Cardiac fibroblast (primary cell): ENCODE results near the gene EGFL6.

Source experiments
- DNase-seq, 2 donors: peaks; one replicate each; pipeline versions ENCODE4 v3.0.0 to v3.0.0-alpha.2; 2010; ENCODE audit warnings: low read depth in 2 of 2
- H3K4me3 ChIP-seq, 2 donors: replicated peaks in 1 of 2; 1 replicate in 1 of 2; 2 replicates in 1 of 2; pipeline ENCODE4 v1.5.1; 2011; ENCODE audit warnings: low read depth in 2 of 2, low read length in 2 of 2, mild to moderate bottlenecking in 2 of 2, moderate library complexity in 1 of 2
- CTCF ChIP-seq: IDR thresholded peaks from one replicate; pipeline ENCODE4 v1.5.1; 2011; ENCODE audit warnings: low read depth, mild to moderate bottlenecking, low read length, inconsistent platforms

Gene EGFL6

GRCh38 chrX:13569479-13570260, at the start of gene EGFL6:
TSS of gene EGFL6 (plus strand) at chrX:13569601. CDS start at chrX:13569862, 261 bp downstream.
- no peak for TF ChIP-seq CTCF
- DNase-seq = no peak
- no peak within 1 kb of the TSS for H3K4me3 ChIP-seq

GRCh38 chrX:13520351-13520750, 49.0 kb upstream of the EGFL6 start:
- DNase-seq = no peak
- TF ChIP-seq CTCF = no peak
- H3K4me3 ChIP-seq = no peak overlapping the region

GRCh38 chrX:13520936-13521335, 48.5 kb upstream of the EGFL6 start:
- no peak for TF ChIP-seq CTCF
- H3K4me3 ChIP-seq = no peak overlapping the region
- peak in 1 of 2 donors; percentile 40 for DNase-seq

- no peak for DNase-seq
- TF ChIP-seq CTCF = no peak
- no peak overlapping the region for H3K4me3 ChIP-seq
These were observed 46.6 kb upstream of the EGFL6 start for GRCh38 chrX:13522811-13523210.

GRCh38 chrX:13533726-13534125, 35.7 kb upstream of the EGFL6 start:
- DNase-seq = peak; percentile 27 to 38
- H3K4me3 ChIP-seq = no peak overlapping the region
- TF ChIP-seq CTCF = no peak

- DNase-seq = no peak
- no peak for TF ChIP-seq CTCF
These were observed 33.8 kb upstream of the EGFL6 start for GRCh38 chrX:13535376-13536165.

More at GRCh38 chrX:13535376-13536165, 33.8 kb upstream of the EGFL6 start:
- H3K4me3 ChIP-seq = no peak overlapping the region
